ENCODE data around the gene POM121. TPM values are rescaled to one million over a fixed set of nuclear protein-coding genes. Genes with fewer than 3 reads are reported as not detected.
"Not testable (repeated sequence)": the region's sequence is repeated elsewhere in the genome, so short reads cannot be mapped to it uniquely, and the experiment has no call there.

The POM121 gene
- total and polyA plus RNA-seq, 4 experiments from 2014 or later, result 2.8 to 56.0 (median 36.3) TPM

- H3K36me3 Mint-ChIP-seq; H3K4me1 Mint-ChIP-seq; H3K4me1 ChIP-seq (ENCODE audit: insufficient read depth, low read length); intact Hi-C loops (cut with micrococcal nuclease); H3K27ac ChIP-seq (ENCODE audit: low read depth, low read length); H3K36me3 ChIP-seq (ENCODE audit: insufficient read depth, low read length); CTCF ChIA-PET (ENCODE audit: partially characterized antibody); POLR2A ChIA-PET (ENCODE audit: partially characterized antibody); H3K4me3 Mint-ChIP-seq; H3K9me3 ChIP-seq (ENCODE audit: control insufficient read depth in 1 of 2, low read length in 2 of 2); H3K4me3 ChIP-seq (ENCODE audit: low read length in 2 of 2); H3K27ac Mint-ChIP-seq; H3K27me3 Mint-ChIP-seq; H3K9me3 Mint-ChIP-seq; H3K27me3 ChIP-seq (ENCODE audit: insufficient read depth, low read length); DNase-seq: not testable (repeated sequence)
Observed at GRCh38 chr7:72963056-72963455, 38.2 kb downstream of the POM121 start.

GRCh38 chr7:72965186-72965975, 40.5 kb downstream of the POM121 start:
- H3K27ac Mint-ChIP-seq; H3K36me3 Mint-ChIP-seq; H3K9me3 Mint-ChIP-seq; H3K4me1 ChIP-seq (ENCODE audit: insufficient read depth, low read length); POLR2A ChIA-PET (ENCODE audit: partially characterized antibody); H3K4me3 Mint-ChIP-seq; H3K27me3 Mint-ChIP-seq; H3K4me3 ChIP-seq (ENCODE audit: low read length in 2 of 2); H3K36me3 ChIP-seq (ENCODE audit: insufficient read depth, low read length); CTCF ChIA-PET (ENCODE audit: partially characterized antibody); DNase-seq; H3K4me1 Mint-ChIP-seq; H3K9me3 ChIP-seq (ENCODE audit: control insufficient read depth in 1 of 2, low read length in 2 of 2); H3K27ac ChIP-seq (ENCODE audit: low read depth, low read length); H3K27me3 ChIP-seq (ENCODE audit: insufficient read depth, low read length); intact Hi-C loops (cut with micrococcal nuclease): not testable (repeated sequence)

- H3K36me3 Mint-ChIP-seq; H3K36me3 ChIP-seq (ENCODE audit: insufficient read depth, low read length); H3K27ac ChIP-seq (ENCODE audit: low read depth, low read length); H3K4me1 Mint-ChIP-seq; H3K9me3 Mint-ChIP-seq; POLR2A ChIA-PET (ENCODE audit: partially characterized antibody); intact Hi-C loops (cut with micrococcal nuclease); H3K4me3 ChIP-seq (ENCODE audit: low read length in 2 of 2); CTCF ChIA-PET (ENCODE audit: partially characterized antibody); H3K9me3 ChIP-seq (ENCODE audit: control insufficient read depth in 1 of 2, low read length in 2 of 2); H3K27me3 ChIP-seq (ENCODE audit: insufficient read depth, low read length); H3K27me3 Mint-ChIP-seq; H3K4me1 ChIP-seq (ENCODE audit: insufficient read depth, low read length); DNase-seq; H3K27ac Mint-ChIP-seq; H3K4me3 Mint-ChIP-seq: not testable (repeated sequence)
Observed at GRCh38 chr7:72966892-72967291, 42.0 kb downstream of the POM121 start.

GRCh38 chr7:72968980-72969516, 44.2 kb downstream of the POM121 start, which contains the start of gene TRIM74:
Gene TRIM74, minus strand, starts transcription at chr7:72969466. Its CDS starts 3,309 bp downstream, at chr7:72966157.
- DNase-seq; H3K9me3 ChIP-seq (ENCODE audit: control insufficient read depth in 1 of 2, low read length in 2 of 2); H3K36me3 Mint-ChIP-seq; H3K27me3 Mint-ChIP-seq; H3K9me3 Mint-ChIP-seq; intact Hi-C loops (cut with micrococcal nuclease); H3K4me1 Mint-ChIP-seq; H3K4me3 ChIP-seq (ENCODE audit: low read length in 2 of 2); H3K4me3 Mint-ChIP-seq; H3K27ac Mint-ChIP-seq; H3K36me3 ChIP-seq (ENCODE audit: insufficient read depth, low read length); H3K27me3 ChIP-seq (ENCODE audit: insufficient read depth, low read length); CTCF ChIA-PET (ENCODE audit: partially characterized antibody); H3K27ac ChIP-seq (ENCODE audit: low read depth, low read length); H3K4me1 ChIP-seq (ENCODE audit: insufficient read depth, low read length); POLR2A ChIA-PET (ENCODE audit: partially characterized antibody): not testable (repeated sequence)

GRCh38 chr7:72969688-72970087, 44.8 kb downstream of the POM121 start:
- H3K36me3 ChIP-seq (ENCODE audit: insufficient read depth, low read length); H3K4me3 Mint-ChIP-seq; H3K27ac ChIP-seq (ENCODE audit: low read depth, low read length); POLR2A ChIA-PET (ENCODE audit: partially characterized antibody); H3K27me3 ChIP-seq (ENCODE audit: insufficient read depth, low read length); DNase-seq; H3K27me3 Mint-ChIP-seq; H3K36me3 Mint-ChIP-seq; CTCF ChIA-PET (ENCODE audit: partially characterized antibody); H3K4me1 Mint-ChIP-seq; H3K27ac Mint-ChIP-seq; intact Hi-C loops (cut with micrococcal nuclease); H3K4me1 ChIP-seq (ENCODE audit: insufficient read depth, low read length); H3K9me3 Mint-ChIP-seq; H3K4me3 ChIP-seq (ENCODE audit: low read length in 2 of 2); H3K9me3 ChIP-seq (ENCODE audit: control insufficient read depth in 1 of 2, low read length in 2 of 2): not testable (repeated sequence)

GRCh38 chr7:72971505-72971904, 46.6 kb downstream of the POM121 start:
- H3K4me1 ChIP-seq (ENCODE audit: insufficient read depth, low read length); H3K27me3 ChIP-seq (ENCODE audit: insufficient read depth, low read length); H3K9me3 ChIP-seq (ENCODE audit: control insufficient read depth in 1 of 2, low read length in 2 of 2); H3K27me3 Mint-ChIP-seq; CTCF ChIA-PET (ENCODE audit: partially characterized antibody); H3K4me1 Mint-ChIP-seq; H3K4me3 Mint-ChIP-seq; H3K36me3 ChIP-seq (ENCODE audit: insufficient read depth, low read length); H3K27ac Mint-ChIP-seq; H3K27ac ChIP-seq (ENCODE audit: low read depth, low read length); POLR2A ChIA-PET (ENCODE audit: partially characterized antibody); H3K9me3 Mint-ChIP-seq; H3K36me3 Mint-ChIP-seq; H3K4me3 ChIP-seq (ENCODE audit: low read length in 2 of 2); intact Hi-C loops (cut with micrococcal nuclease); DNase-seq: not testable (repeated sequence)

GRCh38 chr7:72974781-72975180, 49.9 kb downstream of the POM121 start:
- H3K4me1 Mint-ChIP-seq; intact Hi-C loops (cut with micrococcal nuclease); CTCF ChIA-PET (ENCODE audit: partially characterized antibody); H3K27me3 Mint-ChIP-seq; H3K27ac ChIP-seq (ENCODE audit: low read depth, low read length); POLR2A ChIA-PET (ENCODE audit: partially characterized antibody); H3K36me3 Mint-ChIP-seq; DNase-seq; H3K4me3 Mint-ChIP-seq; H3K4me3 ChIP-seq (ENCODE audit: low read length in 2 of 2); H3K36me3 ChIP-seq (ENCODE audit: insufficient read depth, low read length); H3K9me3 Mint-ChIP-seq; H3K9me3 ChIP-seq (ENCODE audit: control insufficient read depth in 1 of 2, low read length in 2 of 2); H3K27ac Mint-ChIP-seq; H3K4me1 ChIP-seq (ENCODE audit: insufficient read depth, low read length); H3K27me3 ChIP-seq (ENCODE audit: insufficient read depth, low read length): not testable (repeated sequence)
